GM12892 (cell line): ENCODE measurements around the gene RAET1E.

ENCODE experiments used
- POLR2A ChIP-seq: IDR thresholded peaks from 2 replicates; pipeline ENCODE4 v1.6.1; 2011; ENCODE audit warnings: low read depth, low read length, control low read depth
- POLR2AphosphoS5 ChIP-seq: IDR thresholded peaks from 2 replicates; pipeline ENCODE4 v1.6.1; 2011; ENCODE audit warnings: low read depth, low read length, control low read depth
- TAF1 ChIP-seq: IDR thresholded peaks from 2 replicates; pipeline ENCODE4 v1.6.1; 2011; ENCODE audit warnings: low read depth, mild to moderate bottlenecking, control low read depth, low read length, borderline replicate concordance

DNA sequence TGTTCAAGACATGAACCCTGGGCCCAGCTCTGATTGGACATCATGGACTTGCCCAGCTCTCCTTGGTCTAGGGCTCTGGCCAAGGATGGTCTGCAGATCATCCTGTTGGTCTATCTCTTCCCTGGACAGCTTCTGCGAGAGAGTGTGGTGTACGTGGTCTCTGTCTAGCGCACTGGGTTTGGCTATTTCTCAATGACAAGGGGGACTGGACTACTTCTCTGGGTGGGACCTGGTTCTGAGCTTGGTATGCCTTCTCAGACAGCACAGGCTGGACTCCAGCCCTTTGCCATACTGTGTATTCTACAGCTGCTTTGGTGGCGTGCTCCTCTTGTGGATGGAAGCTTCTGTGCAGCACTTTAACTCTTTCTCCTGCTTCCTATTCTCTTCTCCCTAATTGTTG is 8.5 kb upstream of the RAET1E start:
- TF ChIP-seq POLR2AphosphoS5 (no peak), POLR2A (no peak), TAF1 (no peak)
